Tibial artery (tissue), 4 donors: ENCODE results near the gene SEC14L2.

Experiments used
- DNase-seq, 2 donors: peaks; one replicate each; pipeline ENCODE4 v3.0.0-alpha.2; 2019
- H3K27ac ChIP-seq, 2 donors: fragments of 200-600 bp; sonication (generic) in 1 of 2; 1 replicate in 1 of 2; 2 replicates in 1 of 2; pipeline ENCODE4 v1.5.1; 2018 to 2019; ENCODE audit warnings: mild to moderate bottlenecking in 1 of 2
- H3K27me3 ChIP-seq, 2 donors: fragments of 200-600 bp; sonication (generic) in 1 of 2; one replicate each; pipeline versions ENCODE4 v1.5.1 to v1.6.0; 2016 to 2019
- H3K36me3 ChIP-seq, 3 donors: fragments of 200-600 bp; sonication (generic) in 2 of 3; one replicate each; pipeline ENCODE4 v1.5.1; 2016 to 2019; ENCODE audit warnings: mild to moderate bottlenecking in 2 of 3
- H3K4me1 ChIP-seq, 4 donors: fragments of 200-600 bp; sonication (generic) in 2 of 4; 1 replicate in 3 of 4; 2 replicates in 1 of 4; pipeline ENCODE4 v1.5.1; 2016 to 2019
- H3K4me3 ChIP-seq, 2 donors: fragments of 200-600 bp; sonication (generic) in 1 of 2; 1 replicate in 1 of 2; 2 replicates in 1 of 2; pipeline ENCODE4 v1.5.1; 2018 to 2019; ENCODE audit warnings: mild to moderate bottlenecking in 2 of 2
- H3K9me3 ChIP-seq, 3 donors: fragments of 200-600 bp; sonication (generic) in 1 of 3; one replicate each; pipeline ENCODE4 v1.5.1; 2016 to 2019
- CTCF ChIP-seq, 2 experiments: fragments of 200-600 bp in 1 of 2; fragments of 450-650 bp in 1 of 2; IDR thresholded peaks; one replicate each; pipeline ENCODE4 v1.5.1; 2017 to 2019; ENCODE audit warnings: antibody characterized with exemption in 2 of 2, mild to moderate bottlenecking in 1 of 2, moderate library complexity in 1 of 2
- intact Hi-C: fragments of 100-400 bp; cut with DNase I; formaldehyde crosslinking; loops from one replicate; pipeline ENCODE4 v1.15.0; 2023; ENCODE audit warnings: low total_unique reads

The SEC14L2 gene

GRCh38 chr22:30396871-30397655 lies at the start of gene SEC14L2:
SEC14L2 (plus strand) TSS chr22:30397018; CDS start chr22:30397117, 99 bp downstream.
- intact Hi-C loops = no loop called here
- TF ChIP-seq CTCF (IDR thresholded peaks at IDR 0.05) = no peak
- H3K36me3 ChIP-seq = no peaks in the 10 kb centered on the region
- DNase-seq = peak; percentile 70 to 83
- H3K9me3 ChIP-seq = no peaks in the 10 kb centered on the region
- peaks cover 3 to 50% of the 10 kb centered on the region in 2 donors for H3K27me3 ChIP-seq
- H3K4me1 ChIP-seq = peaks cover 0 to 36% (median 21%) of the 10 kb centered on the region in 4 donors
- peak within 1 kb of the TSS; percentile 50 to 61 for H3K4me3 ChIP-seq
- H3K27ac ChIP-seq = peak within 1 kb of the TSS; percentile 51 to 56

- H3K36me3 ChIP-seq = peaks cover 77 to 95% (median 87%) of the 10 kb centered on the region in 3 donors
- intact Hi-C loops = no loop called here
- H3K27me3 ChIP-seq = no peaks in the 10 kb centered on the region
- DNase-seq = no peak
- no peak overlapping the region for H3K4me3 ChIP-seq
- TF ChIP-seq CTCF (IDR thresholded peaks at IDR 0.05) = no peak
- no peaks in the 10 kb centered on the region for H3K9me3 ChIP-seq
- H3K4me1 ChIP-seq = peaks cover 0 to 8% (median under 1%) of the 10 kb centered on the region in 4 donors
- H3K27ac ChIP-seq = no peak overlapping the region
Measured at GRCh38 chr22:30347255-30347892, 49.4 kb upstream of the SEC14L2 start.

GRCh38 chr22:30348404-30348803 lies 48.4 kb upstream of the SEC14L2 start:
- Histone ChIP-seq H3K27me3 (no peaks in the 10 kb centered on the region), H3K36me3 (peaks cover 73 to 92% (median 83%) of the 10 kb centered on the region in 3 donors), H3K27ac (no peak overlapping the region), H3K4me1 (peaks cover 0 to 3% (median 0%) of the 10 kb centered on the region in 4 donors), H3K4me3 (no peak overlapping the region), H3K9me3 (no peaks in the 10 kb centered on the region)
- intact Hi-C loops = no loop called here
- TF ChIP-seq CTCF (IDR thresholded peaks at IDR 0.05) = no peak
- DNase-seq = no peak

- TF ChIP-seq CTCF (IDR thresholded peaks at IDR 0.05) = no peak
- intact Hi-C loops = no loop called here
- no peaks in the 10 kb centered on the region for H3K27me3 ChIP-seq
- peaks cover 0 to 7% (median 0%) of the 10 kb centered on the region in 4 donors for H3K4me1 ChIP-seq
- DNase-seq = no peak
- H3K36me3 ChIP-seq = peaks cover 69 to 92% (median 79%) of the 10 kb centered on the region in 3 donors
- no peak overlapping the region for H3K27ac ChIP-seq
- H3K9me3 ChIP-seq = no peaks in the 10 kb centered on the region
- no peak overlapping the region for H3K4me3 ChIP-seq
Measured at GRCh38 chr22:30348809-30349208, 48.0 kb upstream of the SEC14L2 start.

- peaks cover 45 to 74% (median 55%) of the 10 kb centered on the region in 3 donors for H3K36me3 ChIP-seq
- no peak overlapping the region for H3K4me3 ChIP-seq
- H3K27ac ChIP-seq = no peak overlapping the region
- H3K4me1 ChIP-seq = peaks cover 0 to 28% (median 20%) of the 10 kb centered on the region in 4 donors
- H3K9me3 ChIP-seq = no peaks in the 10 kb centered on the region
- H3K27me3 ChIP-seq = no peaks in the 10 kb centered on the region
- TF ChIP-seq CTCF (IDR thresholded peaks at IDR 0.05) = no peak
- intact Hi-C loops = no loop called here
- DNase-seq = no peak
Measured at GRCh38 chr22:30351226-30351625, 45.6 kb upstream of the SEC14L2 start.
